ENCODE measurements around the gene P2RY8. TPM values are rescaled to one million over a fixed set of nuclear protein-coding genes. Genes with fewer than 3 reads are reported as not detected.
"Not testable (repeated sequence)": the region's sequence is repeated elsewhere in the genome, so short reads cannot be mapped to it uniquely, and the experiment has no call there.

The P2RY8 gene
- total and polyA plus RNA-seq, 2 experiments from 2014 or later: not detected

DNA sequence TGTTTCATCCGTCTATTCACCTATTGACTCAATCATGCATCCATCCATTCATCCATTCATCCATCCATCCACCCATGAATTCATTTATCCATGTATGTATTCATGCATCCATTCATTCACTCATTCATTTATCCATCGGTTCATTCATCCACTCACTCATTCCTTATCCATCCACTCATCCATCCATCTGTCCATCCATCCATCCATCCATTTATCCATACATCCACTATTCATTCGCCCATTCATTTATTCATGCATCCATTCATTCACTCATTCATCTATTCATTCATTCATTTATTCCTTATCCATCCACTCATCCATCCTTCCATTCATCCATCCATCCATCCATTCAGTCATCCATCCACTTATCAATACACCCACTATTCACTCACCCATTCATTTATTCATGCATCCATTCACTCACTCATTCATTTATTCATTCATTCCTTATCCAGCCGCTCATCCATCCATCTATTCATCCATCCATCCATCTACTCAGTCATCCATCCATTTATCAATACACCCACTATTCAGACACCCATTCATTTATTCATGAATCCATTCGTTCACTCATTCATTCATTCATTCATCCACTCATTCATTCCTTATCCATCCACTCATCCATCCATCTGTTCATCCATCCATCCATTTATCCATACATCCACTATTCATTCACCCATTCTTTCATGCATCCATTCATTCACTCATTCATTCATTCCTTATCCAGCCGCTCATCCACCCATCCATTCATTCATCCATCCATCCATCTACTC lies 11.2 kb downstream of the P2RY8 start:
- Histone ChIP-seq H3K9me3 (ENCODE audit: low read depth) (no peaks in the 10 kb centered on the region), H3K27me3 (no peaks in the 10 kb centered on the region), H3K4me1 (ENCODE audit: low read depth) (no peaks in the 10 kb centered on the region), H3K36me3 (no peaks in the 10 kb centered on the region), H3K4me3 (no peak overlapping the region), H3K27ac (no peak overlapping the region)
- DNase-seq (ENCODE audit: low read depth in 1 of 2, low spot score in 1 of 2): no peak
- TF ChIP-seq CTCF (IDR thresholded peaks at IDR 0.05; ENCODE audit: low read depth, low read length): no peak

DNA sequence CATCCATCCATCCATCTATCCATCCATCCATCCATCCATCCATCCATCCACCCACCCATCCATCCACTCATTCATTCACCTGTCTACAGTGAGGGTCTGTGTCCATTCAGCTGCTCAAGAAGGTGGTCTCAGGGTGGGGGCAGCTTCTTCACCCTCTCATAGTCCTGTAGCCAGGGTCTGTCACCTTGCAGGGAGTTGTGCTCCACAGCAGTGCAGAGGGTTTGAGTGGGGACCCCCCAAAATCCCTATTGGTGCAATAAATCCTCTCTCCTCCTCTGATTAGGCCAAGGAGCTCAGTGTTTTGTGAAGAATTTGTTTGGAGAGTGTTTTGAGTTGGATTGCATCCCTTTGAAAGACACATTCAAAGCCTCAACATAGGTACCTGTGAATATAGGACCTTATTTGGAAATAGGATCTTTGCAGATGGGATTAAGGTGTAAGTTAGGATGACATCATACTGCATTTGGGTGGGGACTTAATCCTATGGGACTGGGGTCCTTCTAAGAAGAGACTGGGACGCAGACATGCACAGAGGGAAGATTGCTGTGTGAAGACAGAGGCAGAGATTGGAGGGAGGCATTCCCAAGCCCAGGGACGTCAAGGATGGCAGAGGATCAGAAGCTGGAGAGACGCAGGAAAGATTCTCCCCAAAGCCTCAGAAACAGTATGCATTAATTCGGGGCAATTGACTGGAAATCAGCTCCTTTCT lies 12.0 kb downstream of the P2RY8 start:
- no peak for DNase-seq (ENCODE audit: low read depth in 1 of 2, low spot score in 1 of 2)
- no peaks in the 10 kb centered on the region for H3K9me3 ChIP-seq (ENCODE audit: low read depth)
- no peaks in the 10 kb centered on the region for H3K36me3 ChIP-seq
- H3K27ac ChIP-seq: no peak overlapping the region
- no peaks in the 10 kb centered on the region for H3K27me3 ChIP-seq
- no peak for TF ChIP-seq CTCF (IDR thresholded peaks at IDR 0.05; ENCODE audit: low read depth, low read length)
- H3K4me1 ChIP-seq (ENCODE audit: low read depth): no peaks in the 10 kb centered on the region
- H3K4me3 ChIP-seq: no peak overlapping the region

- H3K4me1 ChIP-seq (ENCODE audit: low read depth); H3K4me3 ChIP-seq; H3K27me3 ChIP-seq; H3K27ac ChIP-seq; H3K36me3 ChIP-seq; H3K9me3 ChIP-seq (ENCODE audit: low read depth); DNase-seq (ENCODE audit: low read depth in 1 of 2, low spot score in 1 of 2): not testable (repeated sequence)
Observed at GRCh38 chrX:1522905-1523304, 14.1 kb downstream of the P2RY8 start.

DNA sequence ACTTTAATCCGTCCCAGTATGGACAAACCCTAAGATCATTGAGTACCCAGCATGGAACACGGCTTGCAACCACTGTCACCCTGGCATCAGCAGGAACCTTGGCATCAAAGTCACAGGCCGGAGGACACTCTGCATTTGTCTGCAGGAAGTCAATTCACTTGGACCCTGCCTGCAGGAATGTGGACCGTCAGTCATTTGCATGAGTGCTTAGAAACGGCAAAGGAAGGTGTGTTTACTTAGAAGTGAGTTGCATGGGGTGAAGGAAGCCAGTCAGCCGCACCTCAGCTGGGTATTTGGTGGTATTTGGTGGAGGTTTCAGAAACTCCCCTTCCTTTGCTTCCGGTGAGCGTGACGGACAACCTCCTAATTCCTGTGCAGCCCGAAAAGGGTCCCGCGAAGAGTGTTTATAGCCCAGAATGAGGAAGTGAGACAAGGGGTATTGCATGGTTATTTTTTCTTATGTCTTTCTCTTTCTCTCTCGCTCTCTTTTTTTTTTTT lies 15.5 kb downstream of the P2RY8 start:
- Histone ChIP-seq H3K27ac (no peak overlapping the region), H3K4me1 (ENCODE audit: low read depth) (no peaks in the 10 kb centered on the region), H3K36me3 (no peaks in the 10 kb centered on the region), H3K27me3 (no peaks in the 10 kb centered on the region), H3K4me3 (no peak overlapping the region), H3K9me3 (ENCODE audit: low read depth) (no peaks in the 10 kb centered on the region)
- TF ChIP-seq CTCF (IDR thresholded peaks at IDR 0.05; ENCODE audit: low read depth, low read length): no peak
- DNase-seq (ENCODE audit: low read depth in 1 of 2, low spot score in 1 of 2): no peak

DNA sequence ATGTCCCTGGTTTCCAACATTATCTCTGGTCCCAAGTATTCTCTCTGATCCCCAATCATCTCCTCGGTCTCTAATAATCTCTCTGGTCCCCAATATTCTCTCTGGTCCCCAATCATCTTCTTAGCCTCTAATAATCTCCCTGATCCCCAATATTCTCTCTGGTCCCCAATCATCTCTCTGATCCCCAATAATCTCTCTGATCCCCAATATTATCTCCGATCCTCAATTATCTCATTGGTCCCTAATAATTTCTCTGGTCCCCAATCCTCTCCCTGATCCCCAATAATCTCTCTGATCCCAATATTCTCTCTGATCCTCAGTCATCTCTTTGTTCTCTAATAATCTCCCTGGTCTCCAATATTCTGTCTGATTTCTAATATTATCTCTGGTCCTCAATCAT lies 16.6 kb downstream of the P2RY8 start:
- no peaks in the 10 kb centered on the region for H3K27me3 ChIP-seq
- no peak for TF ChIP-seq CTCF (IDR thresholded peaks at IDR 0.05; ENCODE audit: low read depth, low read length)
- H3K27ac ChIP-seq: no peak overlapping the region
- no peaks in the 10 kb centered on the region for H3K9me3 ChIP-seq (ENCODE audit: low read depth)
- no peaks in the 10 kb centered on the region for H3K36me3 ChIP-seq
- no peaks in the 10 kb centered on the region for H3K4me1 ChIP-seq (ENCODE audit: low read depth)
- no peak for DNase-seq (ENCODE audit: low read depth in 1 of 2, low spot score in 1 of 2)
- H3K4me3 ChIP-seq: no peak overlapping the region

DNA sequence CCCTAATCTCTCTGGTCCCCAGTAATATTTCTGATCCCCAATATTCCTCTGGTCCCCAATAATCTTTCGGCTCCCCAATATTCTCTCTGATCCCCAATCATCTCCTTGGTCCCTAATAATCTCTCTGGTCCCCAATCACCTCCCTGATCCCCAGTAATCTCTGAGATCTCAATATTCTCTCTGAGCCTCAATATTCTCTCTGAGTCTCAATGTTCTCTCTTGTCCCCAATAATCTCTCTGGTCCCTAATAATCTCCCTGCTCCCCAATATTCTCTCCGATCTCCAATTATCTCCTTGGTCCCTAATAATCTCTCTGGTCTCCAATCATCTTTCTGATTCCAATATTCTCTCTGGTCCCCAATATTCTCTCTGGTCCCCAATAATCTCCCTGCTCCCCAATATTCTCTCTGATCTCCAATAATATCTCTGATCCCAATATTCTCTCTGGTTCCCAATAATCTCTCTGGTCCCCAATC lies 17.9 kb downstream of the P2RY8 start:
- no peaks in the 10 kb centered on the region for H3K4me1 ChIP-seq (ENCODE audit: low read depth)
- no peaks in the 10 kb centered on the region for H3K36me3 ChIP-seq
- H3K27me3 ChIP-seq: no peaks in the 10 kb centered on the region
- no peak for DNase-seq (ENCODE audit: low read depth in 1 of 2, low spot score in 1 of 2)
- no peak for TF ChIP-seq CTCF (IDR thresholded peaks at IDR 0.05; ENCODE audit: low read depth, low read length)
- no peak overlapping the region for H3K27ac ChIP-seq
- H3K4me3 ChIP-seq: no peak overlapping the region
- no peaks in the 10 kb centered on the region for H3K9me3 ChIP-seq (ENCODE audit: low read depth)
